Measurements from ENCODE around the gene IPO9.
A peak's percentile ranks its signal among the peaks of the same experiment; 100 is the strongest.

IPO9 gene

DNA sequence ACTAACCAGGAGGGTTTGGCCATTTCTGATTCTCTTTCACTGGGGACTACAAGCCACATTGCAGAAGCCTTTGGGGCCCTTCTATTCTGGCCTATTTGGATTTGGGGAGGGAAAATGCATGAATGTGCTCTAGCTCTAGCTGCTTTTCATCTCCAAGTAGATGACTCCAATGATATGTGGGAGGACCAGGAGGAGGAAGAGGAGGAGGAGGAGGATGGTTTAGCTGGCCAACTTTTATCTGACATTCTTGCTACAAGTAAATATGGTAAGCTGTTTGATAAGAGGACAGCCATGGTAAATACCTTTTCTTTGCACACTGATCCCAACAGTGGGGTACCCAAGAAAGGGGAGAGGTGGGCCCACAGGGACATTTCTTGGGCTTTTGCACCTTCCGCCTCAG lies 45.7 kb downstream of the IPO9 start:
- Histone ChIP-seq H3K27me3 (ENCODE audit: insufficient read depth, low read length, poor library complexity) (no peaks in the 10 kb centered on the region), H3K9ac (ENCODE audit: low read depth, low read length) (no peak overlapping the region), H2AFZ (ENCODE audit: low read depth, low read length) (no peak overlapping the region), H3K4me3 (ENCODE audit: low read depth in 1 of 2, low read length in 2 of 2) (no peak overlapping the region), H3K4me2 (ENCODE audit: insufficient read depth, low read length) (no peak overlapping the region), H3K9me3 (ENCODE audit: insufficient read depth, low read length, severe bottlenecking) (no peaks in the 10 kb centered on the region), H4K20me1 (ENCODE audit: insufficient read depth, low read length) (no peaks in the 10 kb centered on the region), H3K79me2 (ENCODE audit: insufficient read depth, low read length) (no peaks in the 10 kb centered on the region), H3K27ac (ENCODE audit: low read length) (no peak overlapping the region), H3K36me3 (ENCODE audit: insufficient read depth, low read length) (peaks cover 74% of the 10 kb centered on the region), H3K4me1 (ENCODE audit: insufficient read depth, low read length) (no peaks in the 10 kb centered on the region)
- ATAC-seq (ENCODE audit: insufficient read depth, low read depth): no peak
- no peak for TF ChIP-seq EZH2 (IDR thresholded peaks at IDR 0.05; ENCODE audit: borderline replicate concordance, low read depth, low read length, severe bottlenecking)
- TF ChIP-seq, protein P1, sequence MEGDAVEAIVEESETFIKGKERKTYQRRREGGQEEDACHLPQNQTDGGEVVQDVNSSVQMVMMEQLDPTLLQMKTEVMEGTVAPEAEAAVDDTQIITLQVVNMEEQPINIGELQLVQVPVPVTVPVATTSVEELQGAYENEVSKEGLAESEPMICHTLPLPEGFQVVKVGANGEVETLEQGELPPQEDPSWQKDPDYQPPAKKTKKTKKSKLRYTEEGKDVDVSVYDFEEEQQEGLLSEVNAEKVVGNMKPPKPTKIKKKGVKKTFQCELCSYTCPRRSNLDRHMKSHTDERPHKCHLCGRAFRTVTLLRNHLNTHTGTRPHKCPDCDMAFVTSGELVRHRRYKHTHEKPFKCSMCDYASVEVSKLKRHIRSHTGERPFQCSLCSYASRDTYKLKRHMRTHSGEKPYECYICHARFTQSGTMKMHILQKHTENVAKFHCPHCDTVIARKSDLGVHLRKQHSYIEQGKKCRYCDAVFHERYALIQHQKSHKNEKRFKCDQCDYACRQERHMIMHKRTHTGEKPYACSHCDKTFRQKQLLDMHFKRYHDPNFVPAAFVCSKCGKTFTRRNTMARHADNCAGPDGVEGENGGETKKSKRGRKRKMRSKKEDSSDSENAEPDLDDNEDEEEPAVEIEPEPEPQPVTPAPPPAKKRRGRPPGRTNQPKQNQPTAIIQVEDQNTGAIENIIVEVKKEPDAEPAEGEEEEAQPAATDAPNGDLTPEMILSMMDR (IDR thresholded peaks at IDR 0.05; ENCODE audit: borderline replicate concordance, extremely low read depth, low read length, poor library complexity, severe bottlenecking): no peak
- DNase-seq: no peak

DNA sequence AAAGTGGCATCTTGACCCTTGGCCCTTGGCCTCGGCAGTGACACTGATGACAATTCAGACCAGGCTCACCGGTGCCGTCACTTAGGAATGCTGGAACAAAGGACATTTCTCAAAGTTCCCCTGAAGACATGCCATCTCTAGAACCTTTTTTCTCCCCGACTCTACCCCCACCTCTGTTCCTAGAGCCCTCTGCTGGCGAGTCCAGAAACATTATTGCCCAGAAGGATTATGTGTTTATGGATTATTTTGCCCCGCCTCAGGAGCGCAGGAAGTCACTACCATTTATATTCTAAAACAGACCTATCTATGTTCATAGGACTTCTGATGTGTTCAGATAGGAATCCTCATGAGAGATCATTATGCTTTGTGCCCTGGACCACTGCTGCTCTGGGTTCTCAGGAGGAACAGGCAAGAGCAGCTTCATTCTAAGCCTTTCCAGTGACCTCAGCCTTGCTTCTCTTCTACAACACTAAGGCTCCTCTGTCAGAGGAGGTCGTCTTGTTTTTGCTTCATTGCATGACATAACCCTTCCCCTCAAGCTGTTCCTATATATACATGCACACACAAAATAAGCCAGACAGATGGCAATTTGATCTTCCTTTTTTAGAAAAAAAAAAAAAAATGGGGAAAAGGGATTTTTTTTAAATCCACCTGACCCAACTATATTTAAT lies 47.3 kb downstream of the IPO9 start:
- Histone ChIP-seq H2AFZ (ENCODE audit: low read depth, low read length) (no peak overlapping the region), H3K9me3 (ENCODE audit: insufficient read depth, low read length, severe bottlenecking) (no peaks in the 10 kb centered on the region), H3K36me3 (ENCODE audit: insufficient read depth, low read length) (peaks cover 58% of the 10 kb centered on the region), H3K4me2 (ENCODE audit: insufficient read depth, low read length) (no peak overlapping the region), H3K79me2 (ENCODE audit: insufficient read depth, low read length) (no peaks in the 10 kb centered on the region), H4K20me1 (ENCODE audit: insufficient read depth, low read length) (no peaks in the 10 kb centered on the region), H3K27me3 (ENCODE audit: insufficient read depth, low read length, poor library complexity) (no peaks in the 10 kb centered on the region), H3K4me3 (ENCODE audit: low read depth in 1 of 2, low read length in 2 of 2) (no peak overlapping the region), H3K4me1 (ENCODE audit: insufficient read depth, low read length) (no peaks in the 10 kb centered on the region), H3K27ac (ENCODE audit: low read length) (no peak overlapping the region), H3K9ac (ENCODE audit: low read depth, low read length) (no peak overlapping the region)
- DNase-seq (no peak), ATAC-seq (ENCODE audit: insufficient read depth, low read depth) (no peak)
- no peak for TF ChIP-seq EZH2 (IDR thresholded peaks at IDR 0.05; ENCODE audit: borderline replicate concordance, low read depth, low read length, severe bottlenecking)
- TF ChIP-seq, protein P1 (IDR thresholded peaks at IDR 0.05; ENCODE audit: borderline replicate concordance, extremely low read depth, low read length, poor library complexity, severe bottlenecking): peak; percentile 33

DNA sequence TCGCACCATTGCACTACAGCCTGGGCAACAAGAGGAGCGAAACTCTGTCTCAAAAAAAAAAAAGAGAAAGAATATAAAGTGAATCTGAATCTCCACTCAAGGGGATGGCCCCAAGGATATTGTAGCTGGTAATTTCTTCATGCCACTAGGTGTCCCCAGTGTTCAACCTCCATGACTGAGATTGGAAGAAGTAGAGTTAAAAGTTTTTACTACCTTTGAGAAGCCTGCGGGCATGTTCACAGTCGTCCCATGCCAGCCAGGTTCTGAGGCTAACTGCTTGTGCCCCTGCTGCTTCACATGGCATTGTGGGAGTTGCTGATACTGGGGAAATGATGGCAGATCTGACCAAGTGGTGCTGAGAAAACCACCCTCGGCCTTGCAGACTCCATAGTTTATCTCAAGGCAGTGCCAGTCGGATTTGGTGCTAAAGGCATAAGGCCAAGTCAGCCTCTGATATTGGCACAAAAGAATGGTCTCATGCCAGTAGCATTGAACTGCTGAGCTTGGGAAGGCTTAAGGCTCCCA lies 49.0 kb downstream of the IPO9 start:
- ATAC-seq (ENCODE audit: insufficient read depth, low read depth): peak; percentile 60; the same call in 2 of the 3 replicates
- no peak overlapping the region for H3K27ac ChIP-seq (ENCODE audit: low read length)

More for the DNA sequence above, 49.0 kb downstream of the IPO9 start:
- no peaks in the 10 kb centered on the region for H3K27me3 ChIP-seq (ENCODE audit: insufficient read depth, low read length, poor library complexity)
- H3K9me3 ChIP-seq (ENCODE audit: insufficient read depth, low read length, severe bottlenecking): no peaks in the 10 kb centered on the region
- no peak for TF ChIP-seq EZH2 (IDR thresholded peaks at IDR 0.05; ENCODE audit: borderline replicate concordance, low read depth, low read length, severe bottlenecking)
- TF ChIP-seq, protein P1 (IDR thresholded peaks at IDR 0.05; ENCODE audit: borderline replicate concordance, extremely low read depth, low read length, poor library complexity, severe bottlenecking): peak; percentile 65
- no peak overlapping the region for H3K4me3 ChIP-seq (ENCODE audit: low read depth in 1 of 2, low read length in 2 of 2)
- peak; percentile 35 for DNase-seq
- H4K20me1 ChIP-seq (ENCODE audit: insufficient read depth, low read length): no peaks in the 10 kb centered on the region
- no peak overlapping the region for H2AFZ ChIP-seq (ENCODE audit: low read depth, low read length)
- H3K4me2 ChIP-seq (ENCODE audit: insufficient read depth, low read length): no peak overlapping the region
- H3K36me3 ChIP-seq (ENCODE audit: insufficient read depth, low read length): peaks cover 41% of the 10 kb centered on the region
- H3K4me1 ChIP-seq (ENCODE audit: insufficient read depth, low read length): no peaks in the 10 kb centered on the region
- no peaks in the 10 kb centered on the region for H3K79me2 ChIP-seq (ENCODE audit: insufficient read depth, low read length)
- no peak overlapping the region for H3K9ac ChIP-seq (ENCODE audit: low read depth, low read length)

All from DND-41 (cell line).